ENCODE results near the gene KCNQ4.

KCNQ4 gene

GRCh38 chr1:40822890-40823289, 39.3 kb downstream of the KCNQ4 start:
- DNase-seq, result no peak

- no peak for DNase-seq
Observed at GRCh38 chr1:40823345-40823744, 39.8 kb downstream of the KCNQ4 start.

- DNase-seq, result no peak
Observed at GRCh38 chr1:40823983-40824382, 40.4 kb downstream of the KCNQ4 start.

GRCh38 chr1:40824591-40825434, 41.2 kb downstream of the KCNQ4 start:
- DNase-seq, result no peak

GRCh38 chr1:40825435-40825788, 41.8 kb downstream of the KCNQ4 start:
- DNase-seq, result no peak

GRCh38 chr1:40825996-40826395, 42.4 kb downstream of the KCNQ4 start:
- DNase-seq, result no peak

GRCh38 chr1:40829631-40830245, 46.2 kb downstream of the KCNQ4 start:
- no peak for DNase-seq

- no peak for DNase-seq
Observed at GRCh38 chr1:40830419-40830943, 46.9 kb downstream of the KCNQ4 start.

- no peak for DNase-seq
Observed at GRCh38 chr1:40831001-40831732, 47.6 kb downstream of the KCNQ4 start.

GRCh38 chr1:40833979-40834378, 50.4 kb downstream of the KCNQ4 start:
- DNase-seq, result no peak

GRCh38 chr1:40834968-40835545, 51.5 kb downstream of the KCNQ4 start:
- no peak for DNase-seq

GRCh38 chr1:40836283-40836682, 52.7 kb downstream of the KCNQ4 start:
- DNase-seq, result no peak

- no peak for DNase-seq
Observed at GRCh38 chr1:40837601-40838000, 54.0 kb downstream of the KCNQ4 start.

GRCh38 chr1:40838045-40838979, 54.7 kb downstream of the KCNQ4 start:
- DNase-seq, result no peak

GRCh38 chr1:40838980-40839942, 55.7 kb downstream of the KCNQ4 start:
- DNase-seq, result no peak

- no peak for DNase-seq
Observed at GRCh38 chr1:40839943-40840335, 56.4 kb downstream of the KCNQ4 start.

GRCh38 chr1:40840526-40841323, 57.1 kb downstream of the KCNQ4 start:
- peak in 3 of 6 experiments; percentile 9 to 55 (median 47) for DNase-seq

- DNase-seq, result no peak
Observed at GRCh38 chr1:40841602-40842001, 58.0 kb downstream of the KCNQ4 start.

GRCh38 chr1:40842207-40842606, 58.6 kb downstream of the KCNQ4 start:
- no peak for DNase-seq

GRCh38 chr1:40842691-40843090, 59.1 kb downstream of the KCNQ4 start:
- DNase-seq, result no peak
